ENCODE results near the gene ARHGEF40.

ARHGEF40 gene

GRCh38 chr14:21084396-21084795 lies 14.3 kb downstream of the ARHGEF40 start:
- no peak for DNase-seq

GRCh38 chr14:21084998-21085853 lies 15.1 kb downstream of the ARHGEF40 start:
- DNase-seq: no peak

GRCh38 chr14:21086908-21087293 lies 16.8 kb downstream of the ARHGEF40 start:
- DNase-seq: no peak

- DNase-seq: no peak
Measured at GRCh38 chr14:21087294-21088091, 17.4 kb downstream of the ARHGEF40 start.

- no peak for DNase-seq
Measured at GRCh38 chr14:21088687-21089086, 18.6 kb downstream of the ARHGEF40 start.

GRCh38 chr14:21089271-21089670 lies 19.2 kb downstream of the ARHGEF40 start:
- DNase-seq: no peak

- DNase-seq: no peak
Measured at GRCh38 chr14:21089877-21090193, 19.7 kb downstream of the ARHGEF40 start.

- DNase-seq: no peak
Measured at GRCh38 chr14:21090194-21090939, 20.3 kb downstream of the ARHGEF40 start.

GRCh38 chr14:21090940-21091663 lies 21.0 kb downstream of the ARHGEF40 start:
- DNase-seq: no peak

- no peak for DNase-seq
Measured at GRCh38 chr14:21091821-21092272, 21.7 kb downstream of the ARHGEF40 start.

GRCh38 chr14:21092273-21093011 lies 22.3 kb downstream of the ARHGEF40 start:
- DNase-seq: peak; percentile 15

- no peak for DNase-seq
Measured at GRCh38 chr14:21093018-21093417, 22.9 kb downstream of the ARHGEF40 start.

- DNase-seq: peak; percentile 67
Measured at GRCh38 chr14:21093769-21094681, 23.9 kb downstream of the ARHGEF40 start.

GRCh38 chr14:21095430-21096205 lies 25.5 kb downstream of the ARHGEF40 start:
- no peak for DNase-seq

GRCh38 chr14:21096438-21096837 lies 26.3 kb downstream of the ARHGEF40 start:
- DNase-seq: no peak

- no peak for DNase-seq
Measured at GRCh38 chr14:21096978-21097635, 27.0 kb downstream of the ARHGEF40 start.

- DNase-seq: peak; percentile 22
Measured at GRCh38 chr14:21097636-21098075, 27.6 kb downstream of the ARHGEF40 start.

GRCh38 chr14:21098076-21098891 lies 28.2 kb downstream of the ARHGEF40 start, which contains the start of gene ZNF219:
ZNF219 (minus strand) TSS chr14:21098655; CDS start chr14:21093591, 5,064 bp downstream.
- DNase-seq: peak; percentile 43

Measured in NCI-H526 treated with DMSO at 0.1 percent for 48 hours (cell line).